GM19328 (cell line): ENCODE data around the gene DNAJC5.

Source experiments
- ATAC-seq: cut with Tn5 transposase; IDR thresholded peaks from one replicate; pipeline ENCODE4 v1.9.1; 2021; ENCODE audit warnings: mild to moderate bottlenecking, moderate library complexity; ENCODE audit not compliant: unreplicated experiment

DNAJC5 gene

GRCh38 chr20:63883201-63883593, 11.7 kb upstream of the DNAJC5 start:
- ATAC-seq, result no peak

- no peak for ATAC-seq
Measured at GRCh38 chr20:63884506-63885263, 10.2 kb upstream of the DNAJC5 start.

GRCh38 chr20:63885264-63886053, 9.5 kb upstream of the DNAJC5 start:
- no peak for ATAC-seq

GRCh38 chr20:63886054-63886419, 8.9 kb upstream of the DNAJC5 start:
- ATAC-seq, result no peak

- ATAC-seq, result no peak
Measured at GRCh38 chr20:63886921-63887320, 8.0 kb upstream of the DNAJC5 start.

- no peak for ATAC-seq
Measured at GRCh38 chr20:63889241-63890200, 5.4 kb upstream of the DNAJC5 start.

GRCh38 chr20:63890201-63890576, 4.7 kb upstream of the DNAJC5 start:
- no peak for ATAC-seq

- no peak for ATAC-seq
Measured at GRCh38 chr20:63890616-63891015, 4.3 kb upstream of the DNAJC5 start.

GRCh38 chr20:63891061-63892002, 3.6 kb upstream of the DNAJC5 start:
- ATAC-seq, result no peak

- ATAC-seq, result no peak
Measured at GRCh38 chr20:63892402-63892801, 2.5 kb upstream of the DNAJC5 start.

- no peak for ATAC-seq
Measured at GRCh38 chr20:63893999-63894357, 948 bp upstream of the DNAJC5 start.

- peak; percentile 15 for ATAC-seq
Measured at GRCh38 chr20:63895202-63895951, 451 bp downstream of the DNAJC5 start.

- no peak for ATAC-seq
Measured at GRCh38 chr20:63895952-63896263, 982 bp downstream of the DNAJC5 start.

- ATAC-seq, result no peak
Measured at GRCh38 chr20:63896264-63897105, 1.6 kb downstream of the DNAJC5 start.

- ATAC-seq, result no peak
Measured at GRCh38 chr20:63897978-63898561, 3.1 kb downstream of the DNAJC5 start.

- no peak for ATAC-seq
Measured at GRCh38 chr20:63898882-63899558, 4.1 kb downstream of the DNAJC5 start.

- no peak for ATAC-seq
Measured at GRCh38 chr20:63900413-63900812, 5.5 kb downstream of the DNAJC5 start.
